ENCODE measurements around the gene LPAR2.
A peak's percentile ranks its signal among the peaks of the same experiment; 100 is the strongest.
"Not testable (repeated sequence)": the region's sequence is repeated elsewhere in the genome, so short reads cannot be mapped to it uniquely, and the experiment has no call there.

Gene LPAR2

DNA sequence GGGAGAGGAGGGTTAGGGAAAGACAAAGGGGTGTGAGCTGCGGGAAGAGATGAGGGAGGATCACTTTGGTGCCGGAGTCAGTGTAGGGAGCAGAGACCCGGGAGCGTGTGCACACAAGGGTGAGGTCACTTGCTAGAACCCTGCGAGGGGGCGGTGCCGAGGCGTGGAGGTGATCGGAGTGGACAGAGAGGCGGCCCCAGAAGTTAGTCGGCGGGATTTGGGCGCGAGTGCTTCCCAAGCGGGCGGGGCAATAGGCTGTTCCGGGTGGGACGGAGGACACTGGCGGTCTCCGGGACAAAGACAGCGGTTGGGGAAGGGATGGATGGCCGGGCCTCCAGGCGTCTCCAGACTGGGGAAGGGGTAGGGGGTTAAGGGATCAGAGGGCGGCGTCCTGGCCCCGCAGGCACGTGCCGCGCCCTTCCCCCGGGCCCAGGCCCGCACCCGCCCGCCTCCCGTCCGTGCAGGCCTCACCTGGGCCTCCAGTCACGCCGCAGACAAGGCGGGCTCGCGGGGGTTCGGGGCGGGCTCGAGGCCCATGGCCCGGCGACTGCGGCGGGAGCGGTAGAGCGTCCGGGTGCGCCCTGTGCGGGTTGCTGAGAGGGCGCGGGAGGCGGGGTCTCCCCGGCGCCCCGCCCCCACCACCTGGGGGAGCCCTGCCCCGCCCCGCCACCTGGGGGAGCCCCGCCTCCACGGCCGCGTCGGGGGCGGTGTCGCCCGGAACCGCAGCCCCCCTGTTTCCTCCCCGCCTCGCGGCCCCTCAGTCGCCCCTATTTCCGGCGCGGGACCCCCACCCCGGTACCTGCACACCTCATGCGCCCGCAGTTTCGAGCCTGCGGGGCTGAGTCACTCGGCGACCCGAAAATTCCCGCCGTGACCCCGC lies at the start of gene LPAR2:
TSS of gene LPAR2 (minus strand) at position 600 of the 880 bp plus-strand sequence. CDS start 945 bp downstream, outside the sequence.
- DNase-seq: peak in 1 of 2 experiments; percentile 53

DNA sequence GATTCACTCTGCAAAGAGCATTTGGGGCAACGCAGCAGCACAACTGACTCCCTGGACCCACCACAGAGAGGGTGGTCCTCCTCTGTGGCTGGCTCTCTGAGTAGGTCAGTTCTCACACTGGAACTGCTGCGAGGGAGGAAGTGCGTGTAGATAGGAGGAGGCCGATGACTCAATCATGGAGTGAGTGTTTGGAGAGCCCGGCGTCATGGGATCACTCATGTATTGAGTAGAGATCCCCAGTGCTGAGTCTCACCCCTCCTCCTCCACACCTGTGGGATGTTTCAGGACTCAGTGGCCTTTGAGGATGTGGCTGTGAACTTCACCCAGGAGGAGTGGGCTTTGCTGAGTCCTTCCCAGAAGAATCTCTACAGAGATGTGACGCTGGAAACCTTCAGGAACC lies 49.6 kb upstream of the LPAR2 start:
- DNase-seq: no peak

- no peak for DNase-seq
Measured at GRCh38 chr19:19674315-19674714, 46.3 kb upstream of the LPAR2 start.

DNA sequence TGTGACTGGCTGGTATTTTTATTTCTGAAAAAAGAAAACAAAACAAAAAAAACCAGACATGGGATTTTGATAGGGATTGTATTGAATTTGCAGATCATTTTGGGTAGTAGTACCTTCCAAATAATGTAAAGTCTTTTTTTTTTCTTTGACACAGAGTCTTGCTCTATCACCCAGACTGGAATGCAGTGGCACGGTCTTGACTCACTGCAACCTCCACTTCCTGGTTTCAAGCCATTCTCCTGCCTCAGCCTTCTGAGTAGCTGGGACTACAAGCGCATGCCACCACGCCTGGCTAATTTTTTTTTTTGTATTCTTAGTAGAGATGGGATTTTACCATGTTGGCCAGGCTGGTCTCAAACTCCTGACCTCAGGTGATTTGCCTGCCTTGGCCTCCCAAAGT lies 44.8 kb upstream of the LPAR2 start:
- DNase-seq: no peak

GRCh38 chr19:19670070-19670551 lies 42.1 kb upstream of the LPAR2 start:
- no peak for DNase-seq

GRCh38 chr19:19668230-19669012 lies 40.4 kb upstream of the LPAR2 start, which contains the start of gene ZNF101:
Gene ZNF101, plus strand, starts transcription at chr19:19668839. Its CDS starts 125 bp downstream, at chr19:19668964.
- peak; percentile 86 to 95 for DNase-seq

- not testable (repeated sequence) for DNase-seq
Measured at GRCh38 chr19:19665420-19665948, 37.5 kb upstream of the LPAR2 start.

GRCh38 chr19:19663256-19664120 lies 35.5 kb upstream of the LPAR2 start, which contains the start of gene ATP13A1:
Gene ATP13A1, minus strand, starts transcription at chr19:19663676. Its CDS starts 10 bp downstream, at chr19:19663666.
- peak; percentile 94 to 99 for DNase-seq

DNA sequence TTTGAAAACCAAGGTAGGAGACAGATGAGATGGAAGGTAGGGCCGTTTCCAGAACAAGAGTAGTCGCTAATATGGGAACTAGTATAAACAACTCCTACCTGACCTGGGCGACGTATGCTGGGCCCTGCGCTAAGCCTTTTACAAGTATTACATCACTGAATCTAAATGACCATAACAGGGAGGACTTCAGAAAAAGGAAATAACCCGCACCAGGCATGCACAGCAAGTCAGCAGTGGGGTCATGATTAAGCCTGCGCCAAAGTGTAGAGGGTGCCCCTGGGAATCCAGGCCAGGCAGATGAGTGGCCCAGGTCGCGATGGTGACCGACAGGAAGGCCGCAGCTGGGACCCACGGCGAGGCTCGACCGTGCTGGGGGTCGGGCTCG lies 34.8 kb upstream of the LPAR2 start:
- no peak for DNase-seq

GRCh38 chr19:19662344-19662743 lies 34.3 kb upstream of the LPAR2 start:
- DNase-seq: no peak

GRCh38 chr19:19661675-19662251 lies 33.7 kb upstream of the LPAR2 start:
- DNase-seq: no peak

GRCh38 chr19:19661141-19661674 lies 33.2 kb upstream of the LPAR2 start:
- DNase-seq: no peak

- no peak for DNase-seq
Measured at GRCh38 chr19:19659646-19660245, 31.7 kb upstream of the LPAR2 start.

DNA sequence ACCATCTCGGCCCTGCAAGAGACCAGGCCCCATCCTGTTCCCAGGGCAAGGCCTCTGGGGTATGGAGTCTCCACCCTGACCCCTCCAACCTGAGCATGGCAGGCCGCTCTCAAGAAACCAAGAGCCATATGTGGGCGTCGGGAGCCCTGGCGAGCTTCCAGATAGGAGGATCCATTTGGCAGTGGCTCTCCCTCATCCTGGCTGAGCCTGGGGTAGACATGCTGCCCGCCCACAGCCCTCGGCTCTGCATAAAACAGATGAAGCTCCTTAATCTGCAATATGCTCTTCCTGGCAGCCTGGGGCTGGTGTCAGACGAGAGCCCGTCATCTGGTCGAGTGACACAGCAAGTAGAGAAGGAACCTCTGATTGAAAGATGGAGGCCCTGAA lies 29.4 kb upstream of the LPAR2 start:
- peak; percentile 63 to 89 for DNase-seq

GRCh38 chr19:19656451-19657396 lies 28.7 kb upstream of the LPAR2 start:
- DNase-seq: no peak

DNA sequence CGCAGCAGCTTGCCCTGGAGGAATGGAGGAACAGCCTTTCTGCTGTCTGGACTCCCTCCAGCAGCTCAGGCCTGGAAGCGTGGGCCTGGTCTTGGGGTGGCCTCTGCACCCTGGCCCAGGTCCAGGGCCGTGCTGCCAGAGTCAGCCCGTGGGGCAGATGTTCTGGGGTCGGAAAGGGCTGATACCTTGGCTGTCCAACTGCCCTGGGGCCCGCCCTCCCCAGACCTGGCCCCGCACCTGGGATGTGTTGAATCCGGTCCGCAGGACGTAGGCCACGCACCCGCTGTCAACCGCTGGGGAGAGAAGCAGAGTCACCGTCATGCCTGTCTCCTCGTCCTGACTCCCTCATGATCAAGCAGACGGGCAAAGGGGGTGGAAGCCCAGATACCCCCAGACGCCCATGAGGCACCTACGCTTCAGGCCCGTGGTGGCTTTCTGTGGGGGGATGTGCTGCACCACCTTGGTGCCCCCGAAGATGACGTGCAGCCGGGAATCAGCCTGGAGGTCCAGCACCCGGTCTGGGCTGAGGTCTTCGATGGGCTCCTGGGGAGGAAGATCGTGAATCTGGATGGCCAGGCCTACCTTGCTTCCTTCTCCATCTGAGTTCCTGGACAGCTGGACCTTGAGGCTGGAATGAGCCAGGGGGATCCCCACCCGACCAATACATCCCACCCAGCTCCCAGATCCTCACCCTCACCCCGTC lies 27.8 kb upstream of the LPAR2 start:
- DNase-seq: no peak

DNA sequence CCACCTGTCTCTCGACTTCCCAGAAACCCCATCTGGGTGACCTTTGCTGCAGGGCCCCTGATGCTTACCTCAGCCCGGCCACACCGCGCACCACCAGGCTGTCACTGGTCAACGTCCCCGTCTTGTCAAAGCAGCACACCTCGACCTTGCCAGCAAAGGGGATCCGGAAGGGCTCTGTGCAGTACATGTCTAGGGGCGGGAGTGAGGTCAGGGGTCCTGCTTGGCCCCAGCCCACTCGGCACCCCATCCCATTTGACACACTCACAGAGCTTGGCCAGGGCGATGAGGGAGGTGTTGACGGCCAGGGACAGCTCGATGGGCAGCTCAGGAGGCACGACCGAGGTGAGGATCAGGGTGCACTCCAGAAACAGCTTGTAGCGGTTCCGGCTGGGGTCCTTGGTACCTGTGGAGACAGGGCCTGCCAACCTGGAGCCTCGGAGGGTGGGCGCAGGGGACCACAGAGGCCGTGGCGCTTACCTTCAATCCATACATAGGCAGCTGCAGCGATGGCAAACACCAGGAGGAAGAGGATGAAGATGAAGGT lies 27.1 kb upstream of the LPAR2 start:
- no peak for DNase-seq

- no peak for DNase-seq
Measured at GRCh38 chr19:19654441-19654840, 26.4 kb upstream of the LPAR2 start.

DNA sequence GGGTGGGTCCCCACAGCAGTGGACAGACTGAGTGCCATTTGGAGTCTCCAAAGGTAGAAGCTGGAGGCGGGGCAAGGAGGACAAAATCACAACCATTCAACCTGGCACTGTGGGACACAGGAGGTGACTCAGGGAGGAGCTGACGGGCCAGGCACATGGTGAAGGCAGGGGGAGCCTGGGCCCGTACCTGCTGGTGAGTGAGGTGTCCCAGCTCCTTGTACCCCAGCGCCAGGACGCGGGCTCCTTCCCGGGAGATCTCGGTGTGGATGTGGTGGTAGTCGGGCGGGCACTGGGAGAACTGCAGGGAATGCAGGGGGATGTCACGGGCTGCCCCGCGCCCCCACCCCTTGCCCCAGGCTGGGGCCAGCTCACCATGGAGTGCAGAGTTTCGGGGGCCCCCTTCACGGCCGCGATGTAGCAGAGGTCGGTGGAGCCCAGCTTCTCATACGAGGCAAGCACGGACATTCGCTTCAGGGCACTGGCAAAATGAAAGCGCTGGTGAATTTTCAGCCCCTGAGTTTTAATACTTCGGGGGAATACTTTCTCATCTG lies 25.7 kb upstream of the LPAR2 start:
- DNase-seq: no peak
